Liver (tissue), 9 donors: ENCODE data around the gene PRRC2A. TPM values are rescaled to one million over a fixed set of nuclear protein-coding genes. Genes with fewer than 3 reads are reported as not detected.

Experiments used
- DNase-seq: peaks from one replicate; pipeline ENCODE4 v3.0.0-alpha.2; 2017; ENCODE audit warnings: low spot score
- H3K27ac ChIP-seq, 2 donors: one replicate each; pipeline ENCODE4 v1.7.0; 2013; ENCODE audit warnings: inconsistent platforms in 2 of 2, low read length in 2 of 2, control low read depth in 1 of 2, low read depth in 1 of 2, mild to moderate bottlenecking in 1 of 2
- H3K27me3 ChIP-seq, 4 donors: one replicate each; pipeline versions ENCODE4 v1.6.1 to v1.7.0; 2013; ENCODE audit warnings: low read length in 3 of 4, inconsistent platforms in 1 of 4, mild to moderate bottlenecking in 1 of 4, moderate library complexity in 1 of 4; ENCODE audit not compliant: control insufficient read depth in 4 of 4, insufficient read depth in 4 of 4
- H3K36me3 ChIP-seq, 4 donors: one replicate each; pipeline versions ENCODE4 v1.6.1 to v1.7.0; 2013; ENCODE audit warnings: low read length in 3 of 4, mild to moderate bottlenecking in 3 of 4, low read depth in 1 of 4, moderate library complexity in 1 of 4; ENCODE audit not compliant: control insufficient read depth in 4 of 4, insufficient read depth in 3 of 4
- H3K4me1 ChIP-seq, 4 donors: one replicate each; pipeline versions ENCODE4 v1.6.1 to v1.7.0; 2013; ENCODE audit warnings: low read length in 3 of 4, mild to moderate bottlenecking in 3 of 4, moderate library complexity in 1 of 4; ENCODE audit not compliant: control insufficient read depth in 4 of 4, insufficient read depth in 4 of 4
- H3K4me3 ChIP-seq, 3 donors: one replicate each; pipeline versions ENCODE4 v1.6.1 to v1.7.0; 2013; ENCODE audit warnings: low read length in 3 of 3, control low read depth in 1 of 3, low read depth in 1 of 3, mild to moderate bottlenecking in 1 of 3
- H3K9ac ChIP-seq, 2 donors: one replicate each; pipeline ENCODE4 v1.7.0; 2013; ENCODE audit warnings: low read length in 2 of 2, mild to moderate bottlenecking in 2 of 2, moderate library complexity in 2 of 2, control low read depth in 1 of 2, low read depth in 1 of 2
- H3K9me3 ChIP-seq, 4 donors: one replicate each; pipeline versions ENCODE4 v1.6.1 to v1.7.0; 2013; ENCODE audit warnings: low read length in 3 of 4; ENCODE audit not compliant: control insufficient read depth in 4 of 4
- ATF3 ChIP-seq: IDR thresholded peaks from 2 replicates; pipeline ENCODE4 v1.6.1; 2016; ENCODE audit warnings: antibody characterized with exemption
- CTCF ChIP-seq: fragments of 150-350 bp; IDR thresholded peaks from 2 replicates; pipeline ENCODE4 v1.5.1; 2017; ENCODE audit warnings: improper control_type of control experiment, low read depth, low read length; ENCODE audit not compliant: missing input control
- EGR1 ChIP-seq, 2 donors: IDR thresholded peaks; 2 replicates each; pipeline ENCODE4 v1.6.1; 2016 to 2018; ENCODE audit warnings: antibody characterized with exemption in 2 of 2, low read depth in 2 of 2
- FOXA1 ChIP-seq: IDR thresholded peaks from 2 replicates; pipeline ENCODE4 v1.6.1; 2016; ENCODE audit warnings: antibody characterized with exemption
- FOXA2 ChIP-seq: IDR thresholded peaks from 2 replicates; pipeline ENCODE4 v1.6.1; 2016; ENCODE audit warnings: antibody characterized with exemption
- GABPA ChIP-seq, 2 donors: IDR thresholded peaks in 1 of 2; conservative IDR thresholded peaks in 1 of 2; 2 replicates each; pipeline ENCODE4 v1.6.1; 2016; ENCODE audit warnings: antibody characterized with exemption in 2 of 2, mild to moderate bottlenecking in 1 of 2, moderate library complexity in 1 of 2
- HNF4A ChIP-seq, 2 donors: conservative IDR thresholded peaks; 2 replicates each; pipeline ENCODE4 v1.6.1; 2016; ENCODE audit warnings: antibody characterized with exemption in 2 of 2, mild to moderate bottlenecking in 2 of 2
- HNF4G ChIP-seq: IDR thresholded peaks from 2 replicates; pipeline ENCODE4 v1.6.1; 2016; ENCODE audit warnings: antibody characterized with exemption
- JUND ChIP-seq, 2 donors: IDR thresholded peaks; 2 replicates each; pipeline ENCODE4 v1.6.1; 2016; ENCODE audit warnings: antibody characterized with exemption in 2 of 2
- MAX ChIP-seq: IDR thresholded peaks from 2 replicates; pipeline ENCODE4 v1.6.1; 2016; ENCODE audit warnings: antibody characterized with exemption
- NR2F2 ChIP-seq: IDR thresholded peaks from 2 replicates; pipeline ENCODE4 v1.6.1; 2016; ENCODE audit warnings: antibody characterized with exemption
- RAD21 ChIP-seq, 2 donors: IDR thresholded peaks; 2 replicates each; pipeline ENCODE4 v1.6.1; 2016; ENCODE audit warnings: antibody characterized with exemption in 2 of 2, mild to moderate bottlenecking in 2 of 2
- REST ChIP-seq: IDR thresholded peaks from 2 replicates; pipeline ENCODE4 v1.6.1; 2016; ENCODE audit warnings: antibody characterized with exemption, mild to moderate bottlenecking
- RXRA ChIP-seq, 2 donors: IDR thresholded peaks; 2 replicates each; pipeline ENCODE4 v1.6.1; 2017 to 2018; ENCODE audit warnings: antibody characterized with exemption in 2 of 2, mild to moderate bottlenecking in 1 of 2
- SP1 ChIP-seq: IDR thresholded peaks from 2 replicates; pipeline ENCODE4 v1.6.1; 2018; ENCODE audit warnings: antibody characterized with exemption, mild to moderate bottlenecking
- TAF1 ChIP-seq: conservative IDR thresholded peaks from 2 replicates; pipeline ENCODE4 v1.6.1; 2016; ENCODE audit warnings: antibody characterized with exemption, mild to moderate bottlenecking
- YY1 ChIP-seq: IDR thresholded peaks from 2 replicates; pipeline ENCODE4 v1.6.1; 2016; ENCODE audit warnings: antibody characterized with exemption, mild to moderate bottlenecking
- ZBTB33 ChIP-seq: IDR thresholded peaks from 2 replicates; pipeline ENCODE4 v1.6.1; 2016; ENCODE audit warnings: antibody characterized with exemption
- WGBS: extraction: QIAGEN DNeasy Blood & Tissue Kit; methylation state at CpG from one replicate; pipeline ENCODE4 v1.1.7; 2013; 5-methylcytosine and 5-hydroxymethylcytosine counted together
- polyA plus RNA-seq, 2 donors: library from polyadenylated mRNA; stranded (reverse) in 1 of 2; unstranded in 1 of 2; fragments of 200-250 nt in 1 of 2; fragments of >200 nt in 1 of 2; fragmentation: Nextera tagmentation in 1 of 2; extraction: Ambion mirVana in 1 of 2; gene quantifications; one replicate each; pipeline versions ENCODE4 v1.2.1 to v1.2.3, GENCODE V29; 2013 to 2015
- total RNA-seq, 2 donors: library from RNA; depleted of rRNA; stranded (reverse); fragments of >200 nt; gene quantifications; one replicate each; pipeline ENCODE4 v1.2.3, GENCODE V29; 2014
- donor health status: healthy.
- donor health status: healthy.
- donor health status: healthy.
- donor health status: healthy.
- donor health status: healthy.

The PRRC2A gene
- total and polyA plus RNA-seq, 4 donors, result 21.9 to 39.3 (median 29.5) TPM

- TF ChIP-seq EGR1 (IDR thresholded peaks at IDR 0.05; ENCODE audit: low read depth in 2 of 2) (no peak), TAF1 (no peak), SP1 (no peak), JUND (IDR thresholded peaks at IDR 0.05) (no peak), FOXA2 (no peak), CTCF (no peak), YY1 (no peak), REST (no peak), ATF3 (no peak), RAD21 (IDR thresholded peaks at IDR 0.05) (no peak), MAX (no peak), GABPA (IDR thresholded peaks at IDR 0.05 in 1 of 2, conservative IDR thresholded peaks at IDR 0.05 in 1 of 2) (no peak), NR2F2 (no peak), RXRA (IDR thresholded peaks at IDR 0.05) (no peak), FOXA1 (no peak)
- Histone ChIP-seq H3K36me3 (no peaks in the 10 kb centered on the region), H3K9me3 (no peaks in the 10 kb centered on the region), H3K27me3 (no peaks in the 10 kb centered on the region), H3K4me1 (peaks cover 3 to 16% (median 12%) of the 10 kb centered on the region in 4 donors), H3K27ac (peak overlapping the region; percentile 2 to 6), H3K9ac (no peak overlapping the region), H3K4me3 (peak overlapping the region in 1 of 3 donors; percentile 11)
- no peak for DNase-seq
- 81% methylated on average over 7 of the region's 7 CpGs for WGBS
Measured at GRCh38 chr6:31615748-31616147, 4.8 kb upstream of the PRRC2A start.

GRCh38 chr6:31617010-31617409 lies 3.5 kb upstream of the PRRC2A start:
- H3K27me3 ChIP-seq, result no peaks in the 10 kb centered on the region
- no peaks in the 10 kb centered on the region for H3K9me3 ChIP-seq
- no peaks in the 10 kb centered on the region for H3K36me3 ChIP-seq
- WGBS, result 91% methylated on average over 2 of the region's 2 CpGs
- DNase-seq, result no peak
- TF ChIP-seq HNF4A (conservative IDR thresholded peaks at IDR 0.05) (no peak), EGR1 (IDR thresholded peaks at IDR 0.05; ENCODE audit: low read depth in 2 of 2) (no peak), GABPA (IDR thresholded peaks at IDR 0.05 in 1 of 2, conservative IDR thresholded peaks at IDR 0.05 in 1 of 2) (no peak), HNF4G (no peak), MAX (no peak), NR2F2 (no peak), CTCF (no peak), ZBTB33 (no peak), RXRA (IDR thresholded peaks at IDR 0.05) (no peak), JUND (IDR thresholded peaks at IDR 0.05) (no peak), FOXA2 (no peak), SP1 (no peak), FOXA1 (no peak)
- H3K4me3 ChIP-seq, result no peak overlapping the region
- no peak overlapping the region for H3K9ac ChIP-seq
- no peak overlapping the region for H3K27ac ChIP-seq
- H3K4me1 ChIP-seq, result peaks cover 4 to 26% (median 17%) of the 10 kb centered on the region in 4 donors
